HG03097 (cell line): ENCODE measurements around the gene GP5.

Source experiments
- ATAC-seq: cut with Tn5 transposase; IDR thresholded peaks from one replicate; pipeline ENCODE4 v1.9.1; 2021; ENCODE audit not compliant: unreplicated experiment, low FRiP score

GP5 gene

GRCh38 chr3:194379651-194380050 lies 19.4 kb downstream of the GP5 start:
- ATAC-seq = no peak

DNA sequence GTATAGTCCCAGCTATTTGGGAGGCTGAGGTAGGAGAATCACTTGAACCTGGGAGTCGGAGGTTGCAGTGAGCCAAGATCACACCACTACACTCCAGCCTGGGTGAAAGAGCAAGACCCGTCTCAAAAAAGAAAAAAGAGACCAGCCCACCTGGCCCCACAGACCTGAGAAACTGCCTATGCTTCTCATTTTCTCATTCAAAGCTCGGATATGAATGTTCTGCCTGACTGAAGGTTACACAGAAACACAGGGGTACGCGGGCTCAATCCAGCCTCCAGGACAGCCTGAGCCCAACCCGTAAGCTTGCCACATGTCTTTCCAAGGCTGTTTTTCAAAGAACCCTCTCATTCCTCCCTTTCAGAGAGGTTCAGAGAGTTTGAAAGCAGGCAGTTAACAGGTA lies 19.8 kb downstream of the GP5 start:
- no peak for ATAC-seq

GRCh38 chr3:194377708-194378107 lies 21.4 kb downstream of the GP5 start:
- ATAC-seq = no peak

- ATAC-seq = no peak
Observed at GRCh38 chr3:194376241-194376560, 22.9 kb downstream of the GP5 start.

DNA sequence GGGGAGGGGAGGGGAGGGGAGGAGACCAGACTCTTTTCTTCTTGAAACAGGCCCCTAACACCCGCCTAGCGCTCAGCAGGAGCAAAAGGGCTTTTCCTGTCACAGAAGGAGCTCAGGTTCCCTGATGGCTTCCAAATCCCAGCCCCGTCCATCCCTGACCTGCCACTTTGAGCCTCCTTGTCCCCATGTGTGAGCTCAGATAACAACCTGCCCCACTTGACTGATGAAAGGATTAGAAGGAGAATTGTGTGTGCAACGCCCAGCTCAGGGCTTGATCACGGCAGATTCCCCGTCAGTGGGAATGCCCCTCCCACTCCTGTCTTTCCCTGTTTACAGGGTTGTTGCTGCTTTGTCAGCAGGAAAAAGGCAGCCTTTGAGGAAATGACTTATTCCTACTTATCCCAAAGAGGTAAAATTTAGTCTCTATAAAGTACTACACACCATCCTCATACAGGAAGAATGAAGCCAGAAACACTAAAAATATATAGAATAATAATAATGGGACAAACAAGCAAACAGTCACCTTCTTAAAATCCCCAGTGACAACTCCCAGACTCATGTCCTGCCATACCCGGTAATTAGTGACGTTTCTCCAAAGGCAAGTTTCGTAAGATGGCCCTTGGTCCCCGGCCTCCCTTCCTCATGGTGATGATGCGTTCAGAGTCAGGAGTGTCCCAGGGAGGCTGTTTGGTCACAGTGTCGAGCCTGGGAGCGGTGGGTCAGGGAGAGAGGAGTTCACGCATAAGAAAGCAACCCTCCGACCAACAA lies 23.4 kb downstream of the GP5 start:
- ATAC-seq = no peak

DNA sequence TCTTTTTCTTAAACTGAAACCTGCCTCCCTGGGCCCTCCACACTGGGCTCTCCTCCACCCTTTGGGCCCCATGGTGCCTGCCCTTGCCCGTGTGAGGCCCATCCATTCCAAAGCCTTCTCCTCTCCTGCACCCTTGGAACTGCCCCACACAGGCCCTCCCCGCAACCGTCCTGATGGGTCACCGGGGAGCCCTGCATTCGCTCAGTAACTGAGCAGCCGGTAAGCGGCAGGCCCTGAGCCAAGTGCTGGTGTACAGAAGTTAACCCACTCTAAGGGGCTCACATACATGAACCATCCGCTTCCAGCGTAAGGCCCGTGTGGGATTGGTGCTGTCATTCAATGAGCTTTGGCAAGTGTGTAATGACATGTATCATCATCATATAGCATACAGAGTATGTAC lies 24.1 kb downstream of the GP5 start:
- ATAC-seq = no peak

GRCh38 chr3:194373899-194374298 lies 25.2 kb downstream of the GP5 start:
- ATAC-seq = no peak

DNA sequence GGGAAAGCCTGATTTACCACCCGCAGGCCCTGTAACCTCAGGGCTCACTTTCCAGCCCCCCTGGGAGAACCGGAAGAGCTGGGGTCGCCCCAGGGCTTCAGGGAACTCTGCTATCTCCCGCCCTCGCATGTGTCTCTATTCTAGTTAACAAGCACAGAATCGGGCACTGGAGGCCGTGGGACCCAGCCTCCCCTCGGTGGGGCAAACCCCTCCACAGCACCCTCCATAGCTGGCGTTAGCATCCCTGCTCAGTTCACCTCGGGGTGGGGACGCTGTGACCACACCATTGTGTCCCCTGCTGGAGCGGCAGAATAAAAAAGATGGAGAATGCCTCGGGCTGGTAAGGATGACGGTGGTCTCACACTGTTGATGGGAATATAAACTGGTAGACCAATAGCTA lies 26.0 kb downstream of the GP5 start:
- no peak for ATAC-seq

- no peak for ATAC-seq
Observed at GRCh38 chr3:194370753-194371152, 28.3 kb downstream of the GP5 start.

GRCh38 chr3:194369522-194370279 lies 29.4 kb downstream of the GP5 start, which contains the start of gene LRRC15:
TSS of gene LRRC15 (minus strand) at chr3:194369743. CDS start at chr3:194361043, 8,700 bp downstream.
- ATAC-seq = no peak

- no peak for ATAC-seq
Observed at GRCh38 chr3:194368918-194369317, 30.1 kb downstream of the GP5 start.

DNA sequence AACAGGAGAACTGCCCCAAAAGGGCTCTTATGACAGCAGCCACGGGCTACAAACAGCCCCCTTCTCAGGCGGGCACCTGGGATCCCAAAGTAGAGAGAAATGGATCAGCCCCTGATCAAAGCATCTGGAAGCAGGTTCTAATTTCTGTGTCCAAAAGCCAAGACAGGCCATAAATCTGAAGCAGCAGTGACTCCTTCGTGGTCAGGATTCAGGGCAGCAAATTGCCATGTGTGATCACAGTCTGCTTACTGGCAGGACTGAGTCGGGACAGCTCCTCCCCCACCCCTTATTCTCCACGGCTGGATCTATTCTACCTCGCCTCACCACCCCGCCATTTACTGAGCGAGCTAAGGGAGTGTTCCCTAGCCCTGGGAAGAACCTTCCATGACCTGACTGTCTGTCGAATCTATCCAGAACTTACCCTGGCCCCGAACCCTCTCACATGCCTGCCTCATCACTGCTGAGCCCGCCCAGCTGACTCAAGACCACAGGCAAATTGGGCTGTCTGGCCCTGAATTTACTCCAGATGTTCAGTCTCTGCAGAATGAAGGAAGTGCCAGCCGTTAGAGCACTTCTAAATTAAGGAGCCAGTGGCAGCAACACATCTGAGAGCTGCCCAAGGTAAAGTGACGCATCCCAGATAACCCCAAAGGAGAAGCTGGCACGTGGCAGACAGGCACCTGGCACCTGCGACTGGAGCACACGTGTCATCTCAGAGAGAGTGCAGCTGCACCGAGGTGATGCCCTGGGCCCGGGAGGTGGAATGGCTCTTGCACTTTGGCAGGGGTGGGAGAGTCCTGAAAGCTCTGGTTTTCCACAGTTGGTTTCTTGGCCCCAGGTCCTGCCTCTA lies 30.8 kb downstream of the GP5 start:
- ATAC-seq = no peak

GRCh38 chr3:194365978-194366490 lies 33.0 kb downstream of the GP5 start:
- no peak for ATAC-seq

- ATAC-seq = no peak
Observed at GRCh38 chr3:194365526-194365925, 33.5 kb downstream of the GP5 start.

- ATAC-seq = no peak
Observed at GRCh38 chr3:194364652-194365434, 34.2 kb downstream of the GP5 start.

GRCh38 chr3:194364314-194364651 lies 34.8 kb downstream of the GP5 start:
- no peak for ATAC-seq

DNA sequence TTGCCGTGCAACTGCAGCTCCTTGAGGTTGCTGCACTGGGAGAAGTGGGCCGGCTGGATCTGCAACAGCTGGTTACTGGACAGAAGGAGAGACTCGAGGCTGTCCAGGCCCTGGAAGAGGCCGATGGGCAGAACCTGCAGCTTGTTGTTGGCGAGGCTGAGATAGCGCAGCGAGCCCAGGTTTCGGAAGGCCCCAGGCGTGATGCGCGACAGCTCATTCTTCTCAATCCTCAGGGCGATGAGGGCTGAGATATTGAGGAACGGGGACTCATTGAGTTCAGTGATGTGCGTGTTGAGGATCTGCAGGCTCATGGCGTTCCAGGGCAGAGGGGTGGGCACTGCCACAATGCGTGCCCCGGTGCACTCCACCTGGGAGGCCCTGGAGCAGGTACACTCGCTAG lies 38.5 kb downstream of the GP5 start:
- ATAC-seq = no peak

GRCh38 chr3:194357681-194358080 lies 41.4 kb downstream of the GP5 start:
- ATAC-seq = no peak

GRCh38 chr3:194355379-194355778 lies 43.7 kb downstream of the GP5 start:
- ATAC-seq = no peak

DNA sequence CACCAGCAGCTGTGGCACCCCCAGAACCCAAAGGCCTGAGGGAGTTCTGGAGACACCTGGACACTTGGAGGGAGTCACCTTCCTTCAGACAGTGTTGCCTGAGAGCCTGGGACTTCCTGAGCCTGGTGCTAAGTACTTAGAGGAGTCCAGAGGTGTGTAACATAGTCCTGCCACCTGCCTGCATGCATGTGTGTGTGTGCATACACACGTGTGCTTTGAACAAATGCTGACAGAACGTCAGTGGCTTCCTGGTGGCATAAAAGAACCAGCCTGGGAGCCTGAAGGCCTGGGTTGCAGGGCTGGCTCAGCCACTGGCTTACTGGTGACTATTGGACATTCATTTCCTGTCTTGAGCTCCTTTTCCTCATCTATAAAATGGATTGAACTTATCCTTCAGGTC lies 44.8 kb downstream of the GP5 start:
- ATAC-seq = no peak
